ENCODE results near the gene KATNA1.
"Not testable (repeated sequence)": the region's sequence is repeated elsewhere in the genome, so short reads cannot be mapped to it uniquely, and the experiment has no call there.

KATNA1 gene

DNA sequence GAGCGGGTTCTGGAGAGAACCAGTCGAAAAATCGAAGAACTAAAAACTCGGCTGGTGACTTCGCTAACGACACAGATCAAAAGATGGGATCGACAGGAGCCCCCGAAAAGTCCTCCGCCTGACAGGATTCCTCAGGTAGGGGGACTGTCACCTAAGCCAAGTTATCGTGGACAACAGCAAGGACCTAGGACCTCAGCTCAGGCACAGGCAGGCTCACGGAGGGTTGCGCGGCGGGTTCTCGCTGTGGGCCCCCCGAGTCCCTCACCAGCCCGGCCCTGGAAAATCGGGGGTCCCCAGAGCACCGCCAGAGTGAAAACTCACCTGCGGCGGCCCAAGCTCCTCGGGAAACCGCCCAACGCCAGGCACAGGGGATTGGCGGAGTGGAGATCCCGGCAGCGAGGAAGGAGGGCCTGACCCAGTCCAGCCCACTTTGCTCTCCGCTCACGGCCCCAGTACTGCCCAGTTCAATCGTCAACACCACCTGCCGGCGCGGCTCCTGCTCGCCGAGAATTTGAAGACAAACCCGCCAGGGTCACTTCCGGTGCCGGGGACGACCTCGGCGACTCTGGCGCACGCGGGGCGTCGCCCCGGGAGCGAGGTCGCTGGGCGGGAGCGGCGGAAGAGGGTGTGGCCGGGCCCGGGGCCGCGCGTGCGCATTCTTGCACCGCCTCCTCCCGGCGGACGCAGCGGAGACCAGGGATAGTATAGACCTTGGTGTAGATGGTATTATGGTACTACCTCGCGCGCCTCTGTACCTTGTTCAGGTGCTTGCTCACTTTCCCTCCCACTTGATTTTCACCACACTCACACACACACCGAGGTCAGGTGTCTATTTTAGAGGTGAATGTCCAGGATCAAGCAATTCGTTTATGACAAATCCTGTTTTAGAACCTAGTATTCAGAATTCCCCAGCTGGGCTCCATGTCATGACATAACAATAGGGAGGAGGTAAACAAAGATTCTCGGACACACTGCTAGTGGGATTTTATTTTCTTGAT lies at the start of gene KATNA1:
KATNA1 (minus strand) TSS at position 567 of the 998 bp plus-strand sequence. CDS start 10,167 bp downstream, outside the sequence.
- DNase-seq = peak; percentile 96

DNA sequence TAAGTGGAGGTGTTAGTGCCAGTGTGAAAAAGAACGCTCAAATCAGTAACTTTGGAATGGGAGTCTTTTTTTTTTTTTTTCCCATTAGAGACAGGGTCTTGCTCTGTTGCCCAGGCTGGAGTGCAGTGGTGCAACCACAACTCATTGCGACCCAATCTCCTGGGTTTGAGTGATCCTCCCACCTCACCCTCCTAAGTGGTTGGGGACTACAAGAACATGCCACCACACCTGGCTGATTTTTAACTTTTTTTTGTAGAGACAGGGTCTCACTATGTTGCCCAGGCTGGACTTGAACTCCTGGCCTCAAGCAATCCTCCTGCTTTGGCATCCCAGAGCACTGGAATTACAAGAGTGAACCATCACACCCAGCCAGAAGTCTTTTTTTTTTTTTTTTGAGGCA lies 49.7 kb upstream of the KATNA1 start:
- DNase-seq = no peak

DNA sequence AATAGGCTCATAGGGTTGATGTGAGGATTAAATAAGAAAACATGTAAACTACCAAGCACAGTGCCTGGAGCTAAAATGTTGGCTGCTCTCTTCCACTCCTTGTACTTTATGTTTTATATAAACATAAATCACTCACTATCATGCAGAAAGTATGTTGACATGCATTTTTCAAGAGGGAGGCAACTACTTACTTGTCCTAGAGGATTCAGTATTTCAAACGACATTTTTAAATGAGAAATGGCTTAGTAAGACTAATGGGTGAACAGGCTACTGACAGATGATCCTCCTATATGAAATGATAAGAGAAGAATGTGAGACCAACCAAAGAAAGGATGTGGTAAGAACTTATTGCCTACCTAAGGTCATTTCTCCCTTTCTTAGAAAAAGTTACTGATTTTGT lies 48.4 kb upstream of the KATNA1 start:
- DNase-seq = no peak

DNA sequence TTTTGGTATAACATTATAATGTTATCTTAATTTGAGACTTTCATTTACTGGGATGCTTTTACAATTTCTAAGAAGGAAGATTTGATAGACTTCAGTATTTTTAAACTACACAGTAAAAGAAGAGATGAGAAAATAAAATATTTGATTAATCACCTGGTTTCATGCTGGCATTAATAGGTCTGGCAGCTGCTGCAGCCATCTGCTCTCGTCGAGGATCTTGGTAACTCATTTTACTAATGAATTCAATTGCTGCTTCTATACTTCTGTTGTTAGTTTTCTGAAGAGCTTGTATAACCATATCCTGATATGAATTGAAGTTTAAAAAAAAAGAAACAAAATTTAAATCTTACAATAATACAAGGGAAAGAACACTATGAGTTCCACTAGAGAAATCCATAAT lies 46.4 kb upstream of the KATNA1 start:
- DNase-seq = peak; percentile 26

DNA sequence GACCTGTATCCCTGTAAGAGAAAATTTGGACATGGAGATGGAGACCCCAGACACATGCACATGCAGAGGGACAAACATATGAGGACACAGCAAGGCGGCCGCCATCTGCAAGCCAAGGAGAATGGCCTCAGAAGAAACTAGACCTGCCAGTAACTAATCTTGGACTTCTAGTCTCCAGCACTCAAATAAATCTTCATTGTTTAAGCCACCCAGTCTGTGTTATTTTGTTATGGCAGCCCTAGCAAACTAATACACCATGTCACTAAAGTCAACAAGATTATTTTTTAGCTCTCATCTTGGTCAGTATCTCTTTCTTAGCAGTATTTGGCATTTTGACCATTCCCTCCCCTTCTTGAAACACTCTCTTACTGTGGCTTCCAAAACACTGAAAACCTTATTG lies 42.7 kb upstream of the KATNA1 start:
- no peak for DNase-seq

DNA sequence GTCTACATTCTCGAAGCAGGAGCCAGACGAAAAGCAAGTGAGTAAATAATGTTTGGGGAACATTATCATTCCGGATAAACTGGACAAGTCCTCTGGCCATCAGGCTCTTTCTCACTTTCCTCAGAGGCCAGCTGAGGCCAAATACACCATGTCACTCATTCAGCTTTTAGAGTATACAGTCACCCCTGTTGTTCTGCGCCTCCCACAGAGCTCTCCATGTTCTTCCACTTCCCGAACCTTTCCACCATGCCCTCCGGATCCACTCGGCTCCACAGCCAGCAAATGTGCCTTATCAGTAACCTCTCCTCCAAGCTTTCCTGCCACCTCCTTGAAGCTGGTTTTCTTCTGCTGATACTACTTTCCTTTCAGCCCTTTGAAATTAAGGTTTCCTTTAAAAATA lies 37.7 kb upstream of the KATNA1 start:
- no peak for DNase-seq

DNA sequence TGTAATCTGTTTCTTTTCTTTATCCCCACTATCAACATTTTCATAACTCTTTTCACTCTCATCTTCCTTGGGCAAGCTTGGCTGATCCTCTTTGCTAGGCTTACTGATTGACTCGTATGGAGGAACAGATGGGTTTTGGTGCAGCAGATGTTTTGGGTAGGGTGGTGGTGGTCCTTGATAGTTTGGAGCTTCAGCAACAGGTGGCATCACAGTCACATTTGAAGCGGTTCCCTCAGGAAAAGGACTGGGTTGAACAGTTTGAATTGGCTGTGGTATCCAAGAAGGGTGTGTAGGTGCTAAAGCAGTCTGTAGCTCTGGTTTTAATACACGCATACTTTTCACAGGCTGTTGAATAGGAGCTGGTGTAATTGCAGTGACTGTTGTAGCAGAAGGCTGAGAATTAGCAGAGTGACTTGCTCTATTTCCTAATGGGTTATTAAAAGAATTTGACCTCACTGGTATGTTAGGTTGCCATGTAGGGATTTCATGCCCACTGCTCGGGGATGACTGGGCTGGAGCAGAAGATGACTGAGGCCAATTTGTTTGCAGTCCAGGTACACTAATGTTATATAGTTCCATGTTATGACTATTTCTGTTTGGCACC lies 34.8 kb upstream of the KATNA1 start:
- no peak for DNase-seq

DNA sequence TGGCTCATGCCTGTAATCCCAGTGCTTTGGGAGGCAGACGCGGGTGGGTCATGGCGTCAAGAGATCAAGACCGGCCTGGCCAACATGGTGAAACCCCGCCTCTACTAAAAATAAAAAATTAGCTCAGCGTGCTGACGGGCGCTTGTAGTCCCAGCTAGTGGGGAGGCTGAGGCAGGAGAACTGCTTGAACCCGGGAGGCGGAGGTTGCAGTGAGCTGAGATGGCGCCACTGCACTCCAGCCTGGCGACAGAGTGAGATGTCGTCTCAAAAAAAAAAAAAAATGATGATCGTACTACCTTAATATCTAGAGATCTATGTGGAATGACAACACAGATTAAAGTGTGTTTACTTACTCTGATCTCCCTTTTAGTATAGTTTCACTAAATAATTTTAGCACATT lies 33.3 kb upstream of the KATNA1 start:
- not testable (repeated sequence) for DNase-seq

DNA sequence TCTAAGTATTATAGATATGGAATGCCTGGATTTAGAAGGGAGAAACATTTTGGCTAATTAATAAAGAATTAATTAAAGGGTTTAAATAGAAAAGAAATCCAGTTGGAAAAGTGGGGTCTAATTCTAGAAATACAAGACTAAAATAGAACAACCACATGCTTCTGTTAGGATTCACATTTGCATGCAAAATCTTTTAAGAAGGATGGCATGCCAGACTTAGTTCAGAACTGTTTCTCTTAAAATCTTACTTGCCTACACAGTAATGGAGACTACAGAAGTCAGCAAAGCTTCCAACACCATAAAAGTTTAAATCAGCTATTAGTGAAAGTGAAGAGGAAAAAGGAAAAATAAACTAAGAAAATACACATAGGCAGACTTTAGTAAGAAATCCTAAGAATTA lies 32.7 kb upstream of the KATNA1 start:
- no peak for DNase-seq

DNA sequence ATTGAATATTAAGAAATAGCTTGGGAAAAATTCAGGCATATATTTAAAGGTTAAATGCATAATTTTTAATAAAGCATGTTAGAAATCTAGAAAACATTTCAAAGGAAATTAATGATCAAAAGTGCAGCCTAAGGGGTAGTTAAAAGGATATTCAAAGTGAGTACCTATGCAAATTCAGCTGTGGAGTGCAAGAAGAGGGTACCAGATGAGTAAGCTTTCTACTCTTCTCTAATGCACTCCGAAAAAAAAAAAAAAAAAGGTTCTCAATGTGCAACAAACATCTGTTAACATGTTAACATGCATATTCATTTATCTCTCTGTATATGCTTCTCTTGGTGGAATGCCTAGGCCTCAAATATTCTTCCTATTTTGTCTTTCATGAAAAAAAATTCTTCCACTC lies 32.0 kb upstream of the KATNA1 start:
- DNase-seq = no peak

DNA sequence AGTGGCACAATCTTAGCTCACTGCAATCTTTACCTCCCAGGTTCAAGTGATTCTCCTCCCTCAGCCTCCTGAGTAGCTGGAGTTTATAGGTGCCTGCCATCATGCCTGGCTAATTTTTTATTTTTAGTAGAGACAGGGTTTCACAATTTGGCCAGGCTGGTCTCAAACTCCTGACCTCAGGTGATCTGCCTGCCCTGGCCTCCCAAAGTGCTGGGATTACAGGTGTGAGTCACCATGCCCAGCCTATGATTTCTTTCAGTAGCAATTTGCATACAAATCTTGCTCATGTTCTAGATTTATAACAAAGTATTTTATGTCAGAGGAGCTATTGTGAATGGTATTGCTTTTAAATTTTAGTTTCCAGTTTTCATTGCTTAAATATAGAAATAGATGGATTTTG lies 23.8 kb upstream of the KATNA1 start:
- DNase-seq = not testable (repeated sequence)

DNA sequence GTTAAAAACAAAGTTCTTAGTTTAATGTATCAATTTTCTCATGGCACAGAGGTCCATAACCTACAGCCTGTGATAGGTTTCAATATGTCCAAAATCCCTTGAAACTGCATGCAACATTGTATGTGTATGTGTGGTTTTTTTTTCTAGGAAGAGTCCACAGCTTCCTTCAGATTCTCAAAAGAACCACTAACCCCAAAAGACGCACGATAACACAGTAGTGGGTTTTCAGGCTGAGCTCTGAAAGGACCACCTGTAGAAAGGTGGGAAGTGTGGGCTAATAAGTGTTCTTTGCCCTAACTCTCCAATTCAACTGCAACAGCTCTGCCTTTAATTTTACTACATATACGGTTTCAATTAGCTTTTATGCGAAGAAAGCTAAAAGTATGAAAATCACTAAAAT lies 11.5 kb upstream of the KATNA1 start:
- no peak for DNase-seq

DNA sequence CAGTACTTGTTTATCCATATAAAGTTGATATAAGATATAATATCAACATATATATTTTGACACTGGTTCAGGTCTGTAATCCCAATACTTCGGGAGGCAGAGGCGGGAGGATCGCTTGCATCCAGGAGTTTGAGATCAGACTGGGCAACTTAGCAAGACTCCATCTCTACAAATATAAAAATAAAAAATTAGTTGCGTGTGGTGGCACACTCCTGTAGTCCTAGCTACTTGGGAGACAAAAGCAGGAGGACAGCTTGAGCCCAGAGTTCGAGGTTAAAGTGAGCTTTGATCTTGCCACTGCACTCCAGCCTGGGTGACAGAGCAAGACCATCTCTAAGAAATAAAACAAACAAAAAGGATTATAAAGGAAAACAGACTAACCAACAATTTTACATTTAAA lies 8.9 kb upstream of the KATNA1 start:
- no peak for DNase-seq

DNA sequence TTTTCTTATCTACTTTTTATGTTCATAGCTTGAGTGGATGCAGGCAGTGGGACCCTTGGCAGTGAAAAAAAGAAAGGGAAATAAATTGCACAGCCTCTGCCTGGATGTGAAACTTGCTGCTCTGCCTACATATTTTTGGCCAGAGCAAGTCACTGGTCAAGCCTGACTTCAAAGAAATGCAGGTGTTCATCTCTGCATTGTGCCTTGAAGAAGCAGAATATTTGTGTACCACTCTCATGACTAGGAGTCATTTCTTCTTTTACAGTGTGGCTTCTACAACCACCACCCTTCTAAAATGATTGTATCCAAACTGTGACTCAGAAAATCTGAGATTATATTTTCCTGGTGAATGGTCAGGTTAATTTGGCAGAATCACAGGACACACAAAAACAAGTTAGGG lies 2.5 kb upstream of the KATNA1 start:
- no peak for DNase-seq

DNA sequence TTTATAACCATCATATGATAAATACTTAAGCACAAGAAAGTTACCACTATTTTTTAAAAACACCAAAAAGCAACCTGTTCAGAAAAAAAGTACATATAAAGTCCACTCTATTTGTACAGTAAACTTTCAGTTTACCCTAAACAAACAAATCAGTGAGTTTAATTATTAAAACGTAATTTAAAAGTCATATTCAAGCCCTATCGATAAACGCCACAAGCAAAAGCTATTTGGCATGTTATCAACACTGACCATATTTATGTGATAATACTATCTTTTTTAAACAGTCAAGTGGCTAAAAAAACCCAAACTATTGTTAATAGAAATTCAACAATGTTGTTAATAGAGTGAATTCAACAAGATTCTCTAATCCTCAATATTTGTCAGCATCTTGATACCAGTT lies 1.9 kb downstream of the KATNA1 start:
- no peak for DNase-seq

DNA sequence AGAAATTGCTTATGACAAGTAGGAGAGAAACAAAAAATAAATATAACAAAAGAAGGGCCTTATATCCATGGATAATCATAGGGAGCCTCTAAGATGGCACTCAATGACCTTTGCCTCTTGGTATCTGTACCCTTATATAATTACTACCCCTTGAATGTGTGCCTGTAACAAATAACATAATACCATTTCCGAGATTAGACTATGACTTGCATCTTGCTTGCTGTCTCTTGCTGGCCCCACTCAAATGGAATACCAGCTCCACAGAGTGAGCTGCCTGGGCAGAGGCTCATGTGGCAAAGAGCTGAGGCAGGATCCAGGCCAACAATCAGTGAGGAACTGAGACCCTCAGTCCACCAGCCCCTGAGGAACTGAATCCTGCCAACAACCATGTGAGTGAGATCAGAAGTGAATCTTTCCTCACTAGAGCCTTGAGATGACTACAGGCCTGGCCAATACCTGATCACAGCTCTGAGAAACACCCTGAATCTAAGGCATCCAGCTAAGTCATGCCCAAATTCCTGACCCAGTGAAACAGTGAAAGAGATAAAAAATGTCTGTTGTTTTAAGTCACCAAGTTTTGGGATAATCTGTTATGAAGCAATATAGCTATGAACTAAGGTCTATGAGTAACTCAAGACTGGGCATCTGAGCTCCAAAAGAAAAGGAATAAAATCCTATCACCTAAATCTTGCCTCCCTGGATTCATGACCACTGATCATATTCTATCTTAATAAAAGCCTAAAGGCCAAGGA lies 5.5 kb downstream of the KATNA1 start:
- DNase-seq = no peak

DNA sequence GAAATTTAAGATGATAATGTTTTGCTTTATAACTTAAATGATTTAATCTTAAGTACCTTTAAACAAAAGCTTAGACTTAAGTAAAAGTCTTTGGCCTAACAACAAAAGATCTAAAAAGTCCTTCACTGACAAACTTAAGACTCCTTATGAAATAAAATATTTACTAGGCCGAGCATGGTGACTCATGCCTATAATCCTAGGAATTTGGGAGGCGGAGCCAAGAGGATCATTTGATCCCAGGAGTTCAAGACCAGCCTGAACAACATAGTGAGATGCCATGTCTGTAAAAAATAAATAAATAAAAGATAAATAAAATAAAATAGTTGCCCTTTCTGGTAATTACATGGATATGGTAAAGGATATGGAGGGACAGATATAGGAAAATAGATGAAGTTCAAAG lies 12.4 kb downstream of the KATNA1 start:
- no peak for DNase-seq

DNA sequence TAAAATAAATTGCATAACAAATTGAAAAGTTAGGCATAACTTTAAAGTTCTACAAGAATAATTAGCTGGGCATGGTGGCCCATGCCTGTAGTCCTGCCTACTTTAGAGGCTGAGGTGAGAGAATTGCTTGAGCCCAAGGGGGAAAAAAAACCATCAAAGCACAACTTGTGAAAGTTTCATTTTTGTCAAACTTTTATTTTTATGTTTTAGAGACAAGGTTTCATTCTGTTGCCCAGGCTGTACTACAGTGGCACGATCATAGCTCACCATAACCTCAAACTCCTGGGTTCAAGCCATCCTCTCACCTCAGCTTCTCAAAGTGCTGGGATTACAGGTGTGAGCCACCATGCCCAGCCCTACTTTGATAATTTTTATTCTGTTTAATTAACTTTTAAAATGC lies 14.2 kb downstream of the KATNA1 start:
- no peak for DNase-seq

DNA sequence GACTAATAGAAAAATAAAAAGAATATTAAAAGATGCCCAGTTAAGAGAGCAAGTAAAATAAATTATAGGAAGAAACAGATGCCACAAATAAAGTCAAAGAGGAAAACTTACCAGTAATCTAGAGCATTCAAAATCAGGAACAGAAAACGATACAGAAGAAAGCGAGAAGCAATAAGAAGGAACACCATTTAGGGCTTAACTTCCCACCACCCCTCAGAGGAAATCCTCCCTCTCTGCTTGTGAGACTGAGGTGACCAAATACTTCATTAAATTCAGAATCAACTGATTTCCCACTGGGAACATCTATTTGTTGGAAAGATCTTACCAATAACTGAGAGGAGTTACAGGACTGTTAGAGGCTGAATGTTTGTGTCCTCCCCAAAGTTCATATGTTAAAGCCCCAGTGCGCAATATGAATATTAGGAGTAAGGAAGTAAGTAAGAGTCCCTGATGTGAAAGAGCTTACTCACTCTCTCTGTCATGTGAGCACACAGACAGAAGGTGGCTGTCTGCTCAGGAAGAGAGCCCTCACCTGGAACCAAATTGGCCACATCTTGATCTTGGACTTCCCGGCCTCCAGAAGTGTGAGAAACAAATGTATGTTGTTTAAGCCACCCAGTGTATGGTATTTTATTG lies 19.5 kb downstream of the KATNA1 start:
- no peak for DNase-seq

DNA sequence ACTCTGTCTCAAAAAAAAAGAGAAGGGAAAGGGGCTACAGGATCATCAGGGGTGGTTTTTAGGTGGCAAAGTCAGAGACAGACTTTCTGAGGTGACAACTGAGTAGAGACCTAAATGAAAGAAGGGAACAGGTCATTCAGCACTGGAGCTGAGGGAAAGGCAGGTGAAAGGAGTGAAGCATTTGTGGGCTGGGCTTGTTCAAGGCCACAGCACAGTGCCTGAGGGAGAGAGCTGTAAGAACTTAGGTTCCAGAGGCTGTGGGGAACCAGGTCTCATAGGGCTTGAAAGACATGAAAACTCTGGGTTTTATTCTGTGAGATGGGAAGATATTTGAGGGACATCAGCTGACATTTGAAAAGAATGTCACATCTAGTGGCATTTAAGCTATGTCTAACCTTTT lies 20.8 kb downstream of the KATNA1 start:
- DNase-seq = no peak

DNA sequence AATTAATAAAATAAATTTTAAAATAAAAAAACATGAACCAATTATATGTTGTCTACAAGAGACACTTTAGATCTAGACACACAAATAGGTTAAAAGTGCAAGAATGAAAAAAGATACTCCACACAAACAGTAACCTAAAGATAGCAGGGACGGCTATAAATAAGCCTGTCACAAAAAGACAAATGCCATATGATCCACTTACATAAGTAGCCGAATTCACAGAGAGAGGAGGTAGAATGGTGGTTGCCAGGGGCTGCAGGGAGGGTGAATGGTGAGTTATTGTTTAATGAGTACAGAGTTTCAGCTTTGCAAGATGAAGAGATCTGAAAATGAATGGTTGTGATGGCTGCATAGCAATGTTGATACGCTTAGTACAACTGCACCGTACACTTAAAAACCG lies 32.7 kb downstream of the KATNA1 start:
- no peak for DNase-seq

DNA sequence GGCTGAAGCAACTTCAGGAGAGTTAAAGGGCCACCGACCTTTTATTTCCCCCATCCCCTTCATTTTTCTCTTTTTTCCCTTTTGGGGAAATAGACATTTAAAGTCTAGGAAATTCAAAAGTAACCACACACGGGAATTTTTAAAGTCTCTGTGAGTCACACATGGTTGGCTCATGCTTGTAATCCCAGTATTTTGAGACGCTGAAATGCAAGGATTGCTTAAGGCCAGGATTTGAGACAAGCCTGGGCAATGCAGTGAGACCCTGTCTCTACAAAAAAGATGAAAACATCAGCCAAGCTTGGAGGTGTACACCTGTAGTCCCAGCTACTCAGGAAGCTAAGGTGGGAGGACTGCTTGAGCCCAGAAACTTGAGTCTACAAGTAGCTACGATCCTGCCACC lies 34.2 kb downstream of the KATNA1 start:
- no peak for DNase-seq

DNA sequence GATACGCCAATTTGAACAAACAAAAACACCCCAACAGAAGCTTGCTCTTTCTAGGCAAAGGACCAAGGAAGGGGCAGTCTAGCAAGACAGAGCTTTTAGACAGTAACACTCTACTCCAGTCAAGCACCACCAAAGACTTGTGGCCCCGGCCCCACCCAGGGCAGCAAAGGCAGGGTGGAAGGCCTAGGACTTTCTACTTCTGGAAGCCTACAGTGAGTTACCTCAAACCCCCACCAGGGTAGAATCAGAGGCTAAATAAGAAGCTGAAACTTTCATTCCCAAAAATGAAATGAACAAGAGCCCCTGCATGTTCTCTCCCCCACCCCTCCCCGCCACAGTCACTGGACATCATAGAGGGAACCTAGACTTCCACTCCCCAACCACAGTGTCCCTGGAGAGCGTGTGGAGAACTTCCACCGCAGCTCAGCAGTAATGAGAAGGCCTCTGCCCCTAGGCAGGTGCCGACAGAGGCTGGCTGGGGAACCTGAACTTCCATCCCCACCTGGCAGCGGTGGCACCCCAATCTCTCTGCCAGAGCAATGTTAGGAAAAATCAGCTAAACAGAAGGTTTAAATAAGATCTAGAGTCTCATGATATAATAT lies 40.0 kb downstream of the KATNA1 start:
- no peak for DNase-seq
